Uterus (tissue), 4 donors: ENCODE results near the gene PSEN1. TPM values are rescaled to one million over a fixed set of nuclear protein-coding genes. Genes with fewer than 3 reads are reported as not detected.

ENCODE experiments used
- DNase-seq, 2 donors: peaks; one replicate each; pipeline ENCODE4 v3.0.0-alpha.2; 2019 to 2020
- H3K27ac ChIP-seq, 2 donors: fragments of 200-600 bp; sonication (generic); 1 replicate in 1 of 2; 2 replicates in 1 of 2; pipeline ENCODE4 v1.5.1; 2016 to 2018
- H3K27me3 ChIP-seq, 2 donors: fragments of 200-600 bp; sonication (generic); one replicate each; pipeline ENCODE4 v1.5.1; 2018 to 2019; ENCODE audit warnings: control low read depth in 1 of 2
- H3K36me3 ChIP-seq, 2 donors: fragments of 200-600 bp; sonication (generic); one replicate each; pipeline ENCODE4 v1.5.1; 2019; ENCODE audit warnings: control low read depth in 1 of 2
- H3K4me1 ChIP-seq, 2 donors: fragments of 200-600 bp; sonication (generic); one replicate each; pipeline ENCODE4 v1.5.1; 2018 to 2019; ENCODE audit warnings: control low read depth in 1 of 2
- H3K4me3 ChIP-seq, 2 donors: fragments of 200-600 bp; sonication (generic); 1 replicate in 1 of 2; 2 replicates in 1 of 2; pipeline ENCODE4 v1.5.1; 2018 to 2019; ENCODE audit warnings: mild to moderate bottlenecking in 1 of 2
- H3K9me3 ChIP-seq, 2 donors: fragments of 200-600 bp; sonication (generic); one replicate each; pipeline ENCODE4 v1.5.1; 2019; ENCODE audit warnings: control low read depth in 1 of 2
- CTCF ChIP-seq, 4 experiments: fragments of 200-600 bp in 2 of 4; fragments of 450-650 bp in 2 of 4; sonication (generic) in 2 of 4; IDR thresholded peaks; one replicate each; pipeline ENCODE4 v1.5.1; 2016 to 2019; ENCODE audit warnings: antibody characterized with exemption in 4 of 4, mild to moderate bottlenecking in 2 of 4, moderate library complexity in 1 of 4
- POLR2A ChIP-seq, 2 donors: fragments of 450-650 bp; IDR thresholded peaks; one replicate each; pipeline ENCODE4 v1.6.1; 2016; ENCODE audit warnings: antibody characterized with exemption in 2 of 2, mild to moderate bottlenecking in 1 of 2, moderate library complexity in 1 of 2
- intact Hi-C: fragments of 100-400 bp; cut with DNase I; formaldehyde crosslinking; loops from one replicate; pipeline ENCODE4 v1.15.1; 2023; ENCODE audit warnings: low total_unique reads
- total RNA-seq, 4 donors: library from RNA; depleted of rRNA in 3 of 4; stranded (reverse); fragments of >200 nt in 3 of 4; gene quantifications; one replicate each; pipeline versions ENCODE4 v1.1.0 to v1.2.4, GENCODE V29; 2014 to 2023
- donor health status: DM: yes; HTN: yes; CAD: no.

Gene PSEN1
- total RNA-seq, 4 donors from 2014 or later: 38.8 to 129 (median 67.8) TPM

- Histone ChIP-seq H3K27me3 (no peaks in the 10 kb centered on the region), H3K36me3 (no peaks in the 10 kb centered on the region)
- intact Hi-C loops: no loop called here
These were observed 31.3 kb upstream of the PSEN1 start for GRCh38 chr14:73105050-73105449.

DNA sequence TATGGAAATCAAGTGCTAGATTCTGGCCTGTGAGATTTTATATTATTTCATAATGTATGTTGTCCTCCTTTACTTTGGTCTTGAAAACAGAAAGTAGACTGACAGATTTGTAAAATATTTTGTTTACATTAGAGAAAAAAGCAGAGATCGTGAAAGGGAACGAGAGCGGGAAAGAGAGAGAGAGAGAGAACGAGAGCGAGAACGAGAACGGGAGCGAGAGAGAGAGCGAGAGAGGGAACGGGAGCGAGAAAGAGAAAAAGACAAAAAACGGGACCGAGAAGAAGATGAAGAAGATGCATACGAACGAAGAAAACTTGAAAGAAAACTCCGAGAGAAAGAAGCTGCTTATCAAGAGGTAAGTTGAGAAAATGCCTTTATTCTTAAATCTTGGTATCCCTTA lies 30.6 kb upstream of the PSEN1 start:
- TF ChIP-seq CTCF (IDR thresholded peaks at IDR 0.05): no peak
- no peak for TF ChIP-seq POLR2A (IDR thresholded peaks at IDR 0.05)
- intact Hi-C loops: no loop called here
- no peak overlapping the region for H3K27ac ChIP-seq
- H3K36me3 ChIP-seq: no peaks in the 10 kb centered on the region
- H3K4me3 ChIP-seq: no peak overlapping the region
- H3K9me3 ChIP-seq: no peaks in the 10 kb centered on the region
- no peaks in the 10 kb centered on the region for H3K4me1 ChIP-seq
- no peaks in the 10 kb centered on the region for H3K27me3 ChIP-seq
- DNase-seq: no peak

More at GRCh38 chr14:73105050-73105449, 31.3 kb upstream of the PSEN1 start:
- no peak overlapping the region for H3K27ac ChIP-seq
- H3K9me3 ChIP-seq: no peaks in the 10 kb centered on the region
- TF ChIP-seq CTCF (IDR thresholded peaks at IDR 0.05): no peak
- no peak for TF ChIP-seq POLR2A (IDR thresholded peaks at IDR 0.05)
- no peak overlapping the region for H3K4me3 ChIP-seq
- no peak for DNase-seq
- H3K4me1 ChIP-seq: no peaks in the 10 kb centered on the region

DNA sequence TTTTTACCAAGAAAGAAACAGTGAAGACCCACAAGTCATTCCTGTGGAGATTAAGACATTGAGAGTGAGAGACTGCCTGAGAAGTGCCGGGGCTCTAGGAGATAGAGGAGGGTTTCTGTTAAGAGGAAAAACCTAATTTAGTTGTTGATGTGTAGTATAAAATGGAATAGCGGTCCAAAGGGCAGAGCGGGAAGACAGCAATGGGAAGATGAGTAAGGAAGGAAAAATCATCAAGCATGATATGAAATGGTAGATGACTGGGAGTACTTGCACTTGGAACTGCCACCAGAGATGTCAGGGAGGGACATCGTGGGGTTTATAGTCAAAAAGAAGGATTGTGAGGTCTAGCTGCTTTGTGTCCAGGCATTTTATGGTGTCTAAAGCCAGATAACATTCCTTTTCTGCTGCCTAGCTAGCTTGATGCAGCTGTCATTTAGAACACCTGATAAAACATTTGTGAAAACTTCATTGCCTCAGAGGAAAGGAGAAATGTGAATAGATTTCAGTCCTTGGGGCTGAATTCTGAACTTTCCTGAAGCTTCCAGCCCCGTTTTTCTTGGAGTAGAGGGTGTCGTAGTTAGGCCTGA lies 20.1 kb upstream of the PSEN1 start:
- Histone ChIP-seq H3K9me3 (no peaks in the 10 kb centered on the region), H3K27me3 (no peaks in the 10 kb centered on the region), H3K27ac (no peak overlapping the region), H3K4me1 (no peaks in the 10 kb centered on the region), H3K4me3 (no peak overlapping the region), H3K36me3 (no peaks in the 10 kb centered on the region)
- intact Hi-C loops: no loop called here
- TF ChIP-seq POLR2A (IDR thresholded peaks at IDR 0.05): no peak
- TF ChIP-seq CTCF (IDR thresholded peaks at IDR 0.05): no peak
- DNase-seq: no peak

DNA sequence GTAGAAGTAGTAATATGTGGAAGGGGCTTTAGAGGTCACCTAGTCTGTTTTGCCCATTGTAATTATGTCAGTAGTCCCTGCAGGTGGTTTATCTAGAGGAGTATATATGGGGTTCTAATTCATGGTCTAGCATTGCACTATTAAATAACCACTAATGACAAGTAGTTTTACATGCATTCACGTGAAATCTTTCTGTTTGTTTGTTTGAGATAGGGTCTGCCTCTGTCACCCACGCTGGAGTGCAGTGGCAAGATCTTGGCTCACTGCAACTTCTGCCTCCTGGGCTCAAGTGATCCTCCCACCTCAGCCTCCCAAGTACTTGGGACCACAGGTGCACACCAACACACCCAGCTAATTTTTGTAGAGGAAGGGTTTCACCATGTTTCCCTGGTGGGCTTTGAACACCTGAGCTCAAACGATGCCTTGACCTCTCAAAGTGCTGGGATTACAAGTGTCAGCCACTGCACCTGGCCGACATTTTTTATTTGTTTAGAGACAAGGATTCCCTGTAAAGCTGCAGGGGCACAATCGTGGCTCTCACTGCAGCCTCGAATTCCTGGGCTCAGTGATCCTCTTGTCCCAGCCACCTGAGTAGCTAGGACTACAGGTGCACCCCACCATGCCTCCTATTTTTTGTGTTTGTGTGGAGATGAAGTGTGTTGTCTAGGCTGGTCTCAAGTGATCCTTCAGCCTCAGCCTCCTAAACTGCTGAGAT lies 12.0 kb upstream of the PSEN1 start:
- Histone ChIP-seq H3K4me1 (no peaks in the 10 kb centered on the region), H3K36me3 (no peaks in the 10 kb centered on the region), H3K27ac (no peak overlapping the region), H3K4me3 (no peak overlapping the region), H3K9me3 (no peaks in the 10 kb centered on the region), H3K27me3 (no peaks in the 10 kb centered on the region)
- TF ChIP-seq CTCF (IDR thresholded peaks at IDR 0.05) (no peak), POLR2A (IDR thresholded peaks at IDR 0.05) (no peak)
- intact Hi-C loops: no loop called here
- DNase-seq: no peak

- Histone ChIP-seq H3K27me3 (no peaks in the 10 kb centered on the region), H3K27ac (no peak overlapping the region), H3K36me3 (no peaks in the 10 kb centered on the region), H3K4me3 (no peak overlapping the region), H3K4me1 (no peaks in the 10 kb centered on the region), H3K9me3 (no peaks in the 10 kb centered on the region)
- no peak for DNase-seq
- intact Hi-C loops: no loop called here
- TF ChIP-seq POLR2A (IDR thresholded peaks at IDR 0.05) (no peak), CTCF (IDR thresholded peaks at IDR 0.05) (no peak)
These were observed 11.1 kb upstream of the PSEN1 start for GRCh38 chr14:73125169-73125588.
